Fibroblast of the aortic adventitia (primary cell): ENCODE results near the gene COPS3. TPM values are rescaled to one million over a fixed set of nuclear protein-coding genes. Genes with fewer than 3 reads are reported as not detected.

Experiments used
- DNase-seq: peaks from one replicate; pipeline ENCODE4 v3.0.0-alpha.2; 2010; ENCODE audit warnings: low read depth
- H3K4me3 ChIP-seq: 2 replicates; pipeline ENCODE4 v1.5.1; 2011; ENCODE audit warnings: low read depth, mild to moderate bottlenecking, control low read depth, low read length, moderate library complexity
- CTCF ChIP-seq: IDR thresholded peaks from 2 replicates; pipeline ENCODE4 v1.5.1; 2011; ENCODE audit warnings: mild to moderate bottlenecking, low read length, control low read depth, inconsistent platforms; ENCODE audit not compliant: insufficient read depth
- total RNA-seq: library from RNA; depleted of rRNA; stranded (reverse); fragments of >200 nt; gene quantifications from 2 replicates; pipeline ENCODE4 v1.2.3, GENCODE V29; 2012; ENCODE audit warnings: low replicate concordance

Gene COPS3
- total RNA-seq, 1 donor = 124 TPM

DNA sequence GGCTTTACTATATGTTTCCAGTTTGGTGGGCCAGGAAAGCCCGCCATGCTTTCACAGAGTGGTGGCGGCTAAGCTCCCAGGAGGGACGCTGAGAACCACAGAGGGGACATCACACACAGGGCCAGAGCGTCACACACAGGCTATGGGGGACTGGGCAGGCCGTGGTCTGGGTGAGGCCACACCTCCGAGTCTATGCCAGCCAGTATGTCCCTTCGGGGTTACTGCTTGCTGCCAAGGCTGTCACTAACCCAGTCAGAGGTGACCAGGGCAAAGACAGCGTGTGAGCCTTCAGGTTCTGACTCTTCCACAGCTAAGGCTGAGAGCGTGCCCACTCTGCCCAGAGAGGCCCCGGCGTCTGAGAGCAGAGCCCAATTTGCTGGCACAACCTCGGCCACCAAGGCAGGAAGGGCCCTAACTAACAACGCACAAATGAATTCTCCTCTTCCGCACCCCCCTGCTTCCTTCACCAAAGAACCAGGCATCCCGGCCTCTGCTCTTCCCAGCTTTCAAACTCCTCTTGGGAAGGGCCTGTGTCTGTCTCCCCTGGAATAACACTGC lies 77.8 kb downstream of the COPS3 start:
- DNase-seq = no peak
- no peak for TF ChIP-seq CTCF
- H3K4me3 ChIP-seq = no peak overlapping the region

DNA sequence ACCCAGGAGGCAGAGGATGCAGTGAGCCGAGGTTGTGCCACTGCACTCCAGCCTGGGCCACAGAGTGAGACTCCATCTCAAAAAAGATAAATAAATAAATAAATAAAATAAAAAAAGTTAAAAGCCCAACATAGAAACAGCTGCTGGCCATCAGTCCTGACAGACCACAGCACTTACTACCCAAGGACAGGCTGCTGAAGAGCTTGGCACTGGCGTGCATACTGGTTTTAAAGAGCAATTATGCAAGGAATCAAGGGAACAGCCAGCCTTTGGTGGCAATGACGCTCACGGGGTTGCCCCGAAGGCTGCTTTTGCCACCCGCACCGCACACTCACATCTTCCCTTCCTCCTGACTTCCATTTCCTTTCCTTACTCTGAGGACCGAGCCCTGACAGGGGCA lies 79.1 kb downstream of the COPS3 start:
- DNase-seq = no peak
- H3K4me3 ChIP-seq = no peak overlapping the region
- no peak for TF ChIP-seq CTCF

DNA sequence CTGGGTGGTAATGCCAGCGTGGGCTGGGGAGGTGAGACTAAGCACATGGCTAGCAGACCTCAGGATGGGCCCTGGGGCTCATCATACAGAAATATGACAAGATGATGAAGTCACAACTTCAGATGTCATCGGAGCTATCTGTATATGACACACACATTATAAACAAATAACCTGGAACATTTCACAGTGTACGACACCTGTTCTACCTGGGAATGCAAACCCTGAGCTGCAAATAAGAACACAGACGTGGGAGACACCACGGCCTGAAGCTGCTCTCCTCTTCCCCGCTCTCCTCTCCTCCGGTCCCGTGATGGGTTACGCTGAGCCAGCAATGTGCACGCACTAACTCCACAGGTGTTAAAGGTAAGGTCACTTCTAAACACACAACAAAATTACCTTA lies 79.8 kb downstream of the COPS3 start:
- H3K4me3 ChIP-seq = no peak overlapping the region
- TF ChIP-seq CTCF = no peak
- no peak for DNase-seq

DNA sequence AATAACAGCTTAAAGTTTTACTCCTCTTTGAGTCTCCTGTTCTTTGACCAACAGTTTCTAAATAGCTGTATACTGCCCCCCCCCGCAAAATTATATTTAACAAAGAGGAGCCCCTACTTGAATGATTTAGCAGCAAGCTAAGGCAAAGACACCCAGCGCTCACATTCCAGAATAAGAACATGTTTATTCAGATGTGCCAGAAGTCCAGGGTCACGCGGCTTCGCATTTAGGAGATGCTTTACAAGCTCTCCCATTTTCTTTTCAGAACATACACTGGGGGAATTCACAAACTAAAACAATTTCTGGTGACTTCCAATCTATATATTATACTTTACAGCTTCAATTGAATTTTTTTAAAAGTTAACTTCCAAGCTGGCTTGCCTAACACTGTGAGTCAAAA lies 80.2 kb downstream of the COPS3 start:
- no peak overlapping the region for H3K4me3 ChIP-seq
- TF ChIP-seq CTCF = no peak
- DNase-seq = no peak

DNA sequence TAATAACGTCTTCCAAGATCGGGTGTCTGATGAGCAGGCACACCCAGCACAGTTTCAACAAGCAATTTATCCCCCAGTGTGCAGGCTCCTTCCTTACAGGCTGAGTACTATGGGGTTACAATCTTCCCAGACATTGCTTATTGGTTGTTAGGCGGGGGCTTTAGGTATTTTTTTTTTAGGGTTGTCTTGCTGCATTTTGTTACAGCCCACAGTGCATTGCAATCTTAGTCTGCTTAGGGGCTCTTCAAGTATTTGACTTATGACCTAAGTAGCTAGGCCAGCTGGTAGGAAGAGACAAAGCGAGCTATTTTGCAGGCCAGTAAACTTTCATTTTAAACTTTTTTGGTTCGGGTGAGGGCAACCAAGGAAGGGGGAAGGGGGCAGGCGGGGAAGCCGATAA lies 80.7 kb downstream of the COPS3 start:
- no peak for TF ChIP-seq CTCF
- no peak for DNase-seq

GRCh38 chr17:17198281-17198680 lies 82.8 kb downstream of the COPS3 start:
- no peak overlapping the region for H3K4me3 ChIP-seq
- DNase-seq = no peak
- TF ChIP-seq CTCF = no peak

More for the DNA sequence above, 80.7 kb downstream of the COPS3 start:
- H3K4me3 ChIP-seq = no peak overlapping the region

DNA sequence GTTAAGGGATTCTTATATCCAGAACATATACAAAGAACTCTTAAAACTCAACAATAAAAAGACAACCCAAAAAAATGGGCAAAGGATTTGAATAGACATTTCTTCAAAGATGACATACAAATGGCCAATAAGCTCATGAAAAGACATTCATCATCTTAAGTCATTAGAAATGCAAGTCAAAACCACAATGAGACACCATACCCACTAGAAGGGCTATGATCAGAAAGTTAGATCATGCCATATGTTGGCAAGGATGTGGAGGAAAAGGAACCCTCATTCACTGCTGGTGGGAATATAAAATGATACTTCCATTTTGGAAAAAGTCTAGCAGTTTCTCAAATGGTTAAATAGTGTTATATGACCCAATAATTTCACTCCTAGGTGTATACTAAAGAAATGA lies 84.3 kb downstream of the COPS3 start:
- DNase-seq = no peak
- no peak for TF ChIP-seq CTCF
- no peak overlapping the region for H3K4me3 ChIP-seq
